HL-60 (cell line): Measurements from ENCODE around the gene PRKCE.

Source experiments
- GABPA ChIP-seq: IDR thresholded peaks from 2 replicates; pipeline ENCODE4 v1.6.1; 2012; ENCODE audit warnings: low read depth
- POLR2AphosphoS5 ChIP-seq: IDR thresholded peaks from 2 replicates; pipeline ENCODE4 v1.6.1; 2012; ENCODE audit warnings: low read depth
- TF ChIP-seq, protein P1 (sequence below): IDR thresholded peaks from one replicate; pipeline ENCODE4 v1.5.1; 2011; ENCODE audit warnings: low read length, control low read depth, inconsistent platforms; ENCODE audit not compliant: insufficient read depth
- TF ChIP-seq, protein P2 (sequence below): IDR thresholded peaks from 2 replicates; pipeline ENCODE4 v1.6.1; 2012; ENCODE audit warnings: low read depth; ENCODE audit not compliant: insufficient replicate concordance

DNA sequence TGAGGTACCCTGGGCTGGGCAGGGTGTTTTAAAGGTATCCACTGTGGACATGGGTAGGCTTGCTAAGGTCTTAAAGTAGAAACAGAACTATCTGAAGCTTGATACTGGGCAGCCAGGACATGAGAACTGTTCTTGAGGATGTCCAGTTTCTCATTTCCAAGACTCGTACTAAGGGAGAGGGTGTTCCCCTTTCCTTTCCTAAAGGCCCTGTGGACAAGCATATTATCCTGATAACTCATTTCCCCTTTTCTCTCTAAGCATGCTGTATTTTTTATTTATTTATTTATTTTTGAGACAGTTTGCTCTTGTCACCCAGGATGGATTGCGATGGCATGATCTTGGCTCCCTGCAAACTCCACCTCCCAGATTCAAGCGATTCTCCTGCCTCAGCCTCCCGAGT, 273.6 kb downstream of the PRKCE start:
- TF ChIP-seq, protein P1, sequence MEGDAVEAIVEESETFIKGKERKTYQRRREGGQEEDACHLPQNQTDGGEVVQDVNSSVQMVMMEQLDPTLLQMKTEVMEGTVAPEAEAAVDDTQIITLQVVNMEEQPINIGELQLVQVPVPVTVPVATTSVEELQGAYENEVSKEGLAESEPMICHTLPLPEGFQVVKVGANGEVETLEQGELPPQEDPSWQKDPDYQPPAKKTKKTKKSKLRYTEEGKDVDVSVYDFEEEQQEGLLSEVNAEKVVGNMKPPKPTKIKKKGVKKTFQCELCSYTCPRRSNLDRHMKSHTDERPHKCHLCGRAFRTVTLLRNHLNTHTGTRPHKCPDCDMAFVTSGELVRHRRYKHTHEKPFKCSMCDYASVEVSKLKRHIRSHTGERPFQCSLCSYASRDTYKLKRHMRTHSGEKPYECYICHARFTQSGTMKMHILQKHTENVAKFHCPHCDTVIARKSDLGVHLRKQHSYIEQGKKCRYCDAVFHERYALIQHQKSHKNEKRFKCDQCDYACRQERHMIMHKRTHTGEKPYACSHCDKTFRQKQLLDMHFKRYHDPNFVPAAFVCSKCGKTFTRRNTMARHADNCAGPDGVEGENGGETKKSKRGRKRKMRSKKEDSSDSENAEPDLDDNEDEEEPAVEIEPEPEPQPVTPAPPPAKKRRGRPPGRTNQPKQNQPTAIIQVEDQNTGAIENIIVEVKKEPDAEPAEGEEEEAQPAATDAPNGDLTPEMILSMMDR = no peak
- TF ChIP-seq, protein P2, sequence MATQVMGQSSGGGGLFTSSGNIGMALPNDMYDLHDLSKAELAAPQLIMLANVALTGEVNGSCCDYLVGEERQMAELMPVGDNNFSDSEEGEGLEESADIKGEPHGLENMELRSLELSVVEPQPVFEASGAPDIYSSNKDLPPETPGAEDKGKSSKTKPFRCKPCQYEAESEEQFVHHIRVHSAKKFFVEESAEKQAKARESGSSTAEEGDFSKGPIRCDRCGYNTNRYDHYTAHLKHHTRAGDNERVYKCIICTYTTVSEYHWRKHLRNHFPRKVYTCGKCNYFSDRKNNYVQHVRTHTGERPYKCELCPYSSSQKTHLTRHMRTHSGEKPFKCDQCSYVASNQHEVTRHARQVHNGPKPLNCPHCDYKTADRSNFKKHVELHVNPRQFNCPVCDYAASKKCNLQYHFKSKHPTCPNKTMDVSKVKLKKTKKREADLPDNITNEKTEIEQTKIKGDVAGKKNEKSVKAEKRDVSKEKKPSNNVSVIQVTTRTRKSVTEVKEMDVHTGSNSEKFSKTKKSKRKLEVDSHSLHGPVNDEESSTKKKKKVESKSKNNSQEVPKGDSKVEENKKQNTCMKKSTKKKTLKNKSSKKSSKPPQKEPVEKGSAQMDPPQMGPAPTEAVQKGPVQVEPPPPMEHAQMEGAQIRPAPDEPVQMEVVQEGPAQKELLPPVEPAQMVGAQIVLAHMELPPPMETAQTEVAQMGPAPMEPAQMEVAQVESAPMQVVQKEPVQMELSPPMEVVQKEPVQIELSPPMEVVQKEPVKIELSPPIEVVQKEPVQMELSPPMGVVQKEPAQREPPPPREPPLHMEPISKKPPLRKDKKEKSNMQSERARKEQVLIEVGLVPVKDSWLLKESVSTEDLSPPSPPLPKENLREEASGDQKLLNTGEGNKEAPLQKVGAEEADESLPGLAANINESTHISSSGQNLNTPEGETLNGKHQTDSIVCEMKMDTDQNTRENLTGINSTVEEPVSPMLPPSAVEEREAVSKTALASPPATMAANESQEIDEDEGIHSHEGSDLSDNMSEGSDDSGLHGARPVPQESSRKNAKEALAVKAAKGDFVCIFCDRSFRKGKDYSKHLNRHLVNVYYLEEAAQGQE = no peak
- TF ChIP-seq POLR2AphosphoS5 = no peak
- TF ChIP-seq GABPA = no peak
